K562 (cell line): Measurements from ENCODE around the gene KLHL15. TPM values are rescaled to one million over a fixed set of nuclear protein-coding genes. Genes with fewer than 3 reads are reported as not detected.
"Not testable (repeated sequence)": the region's sequence is repeated elsewhere in the genome, so short reads cannot be mapped to it uniquely, and the experiment has no call there.

Experiments used
- ATAC-seq: fragments of 200-7000 bp; cut with Tn5 transposase; 3 replicates; pipeline ENCODE4 v1.9.1; 2020; ENCODE audit warnings: moderate library complexity
- BruUV-seq: library from RNA; stranded (reverse); fragments of 400-500 nt; replicated peaks from 2 replicates; lab custom pipeline; 2021; lab: Mats Ljungman, UMichigan
- CTCF ChIA-PET: fragments of 300-600 bp; formaldehyde crosslinking; extraction: SDS; loops from one replicate; lab custom pipeline; 2021; ENCODE audit warnings: low intra/inter-chr PET ratio; lab: Yijun Ruan, JAX
- POLR2A ChIA-PET: fragments of 300-600, 350-650 bp; sonication (Branson Sonifier 250); formaldehyde crosslinking; extraction: SDS; loops from one replicate; lab custom pipeline; 2021; ENCODE audit warnings: antibody characterized with exemption, inconsistent platforms; lab: Yijun Ruan, JAX
- DNase-seq, 4 experiments: peaks; one replicate each; pipeline versions ENCODE4 v3.0.0 to v3.0.0-alpha.2; 2011 to 2018; ENCODE audit warnings: low spot score in 3 of 4, mixed read lengths in 3 of 4; ENCODE audit errors: extremely low read depth in 1 of 4
- FAIRE-seq: peaks from 2 replicates; lab custom pipeline; 2011; peaks lifted over from hg19 to GRCh38; lab: Jason Lieb, UNC
- H2AFZ ChIP-seq: 2 replicates; pipeline ENCODE4 v1.6.0; 2011; ENCODE audit warnings: low read depth, low read length, control low read depth, inconsistent platforms
- H3K27ac ChIP-seq: fragments of 200-600 bp; 3 replicates; pipeline ENCODE4 v1.8.0; 2011; ENCODE audit warnings: low read depth, mild to moderate bottlenecking, control low read depth, inconsistent platforms, low read length, moderate library complexity, mixed read lengths; ENCODE audit errors: extremely low read depth
- H3K27me3 ChIP-seq, 2 experiments: fragments of 300-600 bp in 1 of 2; 2 replicates in 1 of 2; 3 replicates in 1 of 2; pipeline versions ENCODE4 v1.6.0 to v1.8.0; 2011; ENCODE audit warnings: inconsistent platforms in 2 of 2, low read length in 2 of 2, mild to moderate bottlenecking in 1 of 2, mixed read lengths in 1 of 2, moderate library complexity in 1 of 2; ENCODE audit not compliant: control insufficient read depth in 2 of 2, insufficient read depth in 2 of 2
- H3K36me3 ChIP-seq: fragments of 300-600 bp; 3 replicates; pipeline ENCODE4 v1.8.0; 2011; ENCODE audit warnings: mild to moderate bottlenecking, low read length, inconsistent platforms; ENCODE audit not compliant: control insufficient read depth, insufficient read depth
- H3K4me1 ChIP-seq, 2 experiments: fragments of 200-600 bp in 1 of 2; replicated peaks in 1 of 2; 2 replicates in 1 of 2; 3 replicates in 1 of 2; pipeline versions ENCODE4 v1.5.1 to v1.8.0; 2011; ENCODE audit warnings: inconsistent platforms in 2 of 2, low read length in 2 of 2, mild to moderate bottlenecking in 1 of 2, mixed read lengths in 1 of 2, moderate library complexity in 1 of 2; ENCODE audit not compliant: control insufficient read depth in 2 of 2, insufficient read depth in 2 of 2
- H3K4me2 ChIP-seq: 2 replicates; pipeline ENCODE4 v1.6.1; 2011; ENCODE audit warnings: low read length, control low read depth, inconsistent platforms, mixed read lengths; ENCODE audit not compliant: insufficient read depth
- H3K4me3 ChIP-seq: fragments of 200-600 bp; sonication (generic), shearing (Covaris generic); 2 replicates; pipeline ENCODE4 v1.5.1; 2016; ENCODE audit warnings: control low read depth, inconsistent platforms
- H3K79me2 ChIP-seq: fragments of 200-600 bp; 3 replicates; pipeline ENCODE4 v1.8.0; 2011; ENCODE audit warnings: low read length, inconsistent platforms; ENCODE audit not compliant: control insufficient read depth, insufficient read depth
- H3K9ac ChIP-seq, 2 experiments: 2 replicates each; pipeline versions ENCODE4 v1.6.0 to v1.6.1; 2011; ENCODE audit warnings: low read depth in 2 of 2, low read length in 2 of 2, control low read depth in 1 of 2, inconsistent platforms in 1 of 2, mild to moderate bottlenecking in 1 of 2, mixed read lengths in 1 of 2; ENCODE audit not compliant: insufficient read depth in 1 of 2
- H3K9me1 ChIP-seq: one replicate; pipeline ENCODE4 v1.6.0; 2011; ENCODE audit warnings: inconsistent platforms, mild to moderate bottlenecking, low read length, moderate library complexity; ENCODE audit not compliant: control insufficient read depth, insufficient read depth
- H3K9me3 ChIP-seq: replicated peaks from 2 replicates; pipeline ENCODE4 v1.5.1; 2011; ENCODE audit warnings: low read depth, low read length, inconsistent platforms; ENCODE audit not compliant: control insufficient read depth, insufficient read depth
- H4K20me1 ChIP-seq: replicated peaks from 2 replicates; pipeline ENCODE4 v1.6.1; 2011; ENCODE audit warnings: low read length, inconsistent platforms, mixed read lengths; ENCODE audit not compliant: control insufficient read depth, insufficient read depth
- ZBTB33 ChIP-seq: sonication (generic); formaldehyde crosslinking; IDR thresholded peaks from 2 replicates; pipeline ENCODE4 v1.8.1; 2023; ENCODE audit warnings: mild to moderate bottlenecking, missing genetic modification reagents
- WGBS: fragments of 100-300 bp; shearing (Covaris generic); methylation state at CpG from one replicate; pipeline ENCODE4 v1.1.6; 2016; ENCODE audit warnings: low coverage, mixed read lengths; ENCODE audit not compliant: insufficient coverage; ENCODE audit errors: missing lambda C conversion rate; 5-methylcytosine and 5-hydroxymethylcytosine counted together
- in situ Hi-C: fragments of 300-500 bp; cut with MboI; formaldehyde crosslinking; loops from 4 replicates; pipeline ENCODE4 v1.15.0; 2018; ENCODE audit warnings: inconsistent platforms, mixed read lengths
- intact Hi-C: fragments of 100-400 bp; cut with micrococcal nuclease; formaldehyde crosslinking; loops from 2 replicates; pipeline ENCODE4 v1.14.2; 2022
- polyA plus RNA-seq, 8 experiments: library from polyadenylated mRNA; depleted of rRNA in 4 of 8; stranded (reverse) in 5 of 8; unstranded in 3 of 8; fragments of >200 nt; fragmentation: Nextera tagmentation in 2 of 8; fragmentation: Illumina TruSeq in 1 of 8; extraction: Ambion mirVana in 2 of 8; extraction: Trizol in 1 of 8; gene quantifications; 2 replicates each; pipeline versions ENCODE4 v1.2.1 to v1.2.3, GENCODE V29; 2011 to 2014; ENCODE audit warnings: inconsistent platforms in 1 of 8, missing spikeins in 1 of 8
- total RNA-seq, 7 experiments: library from RNA; depleted of rRNA in 6 of 7; stranded (reverse); fragments of >200 nt in 6 of 7; fragmentation: Illumina TruSeq in 2 of 7; extraction: Trizol in 2 of 7; gene quantifications; 2 replicates each; pipeline versions ENCODE4 v1.2.1 to v1.2.3, GENCODE V29; 2011 to 2021; ENCODE audit warnings: low replicate concordance in 1 of 7

Gene KLHL15
- total and polyA plus RNA-seq, 9 of the 15 experiments (the other 6 are each of a cell fraction or from before 2014, with no cell fraction given), result 3.0 to 12.4 (median 7.6) TPM

DNA sequence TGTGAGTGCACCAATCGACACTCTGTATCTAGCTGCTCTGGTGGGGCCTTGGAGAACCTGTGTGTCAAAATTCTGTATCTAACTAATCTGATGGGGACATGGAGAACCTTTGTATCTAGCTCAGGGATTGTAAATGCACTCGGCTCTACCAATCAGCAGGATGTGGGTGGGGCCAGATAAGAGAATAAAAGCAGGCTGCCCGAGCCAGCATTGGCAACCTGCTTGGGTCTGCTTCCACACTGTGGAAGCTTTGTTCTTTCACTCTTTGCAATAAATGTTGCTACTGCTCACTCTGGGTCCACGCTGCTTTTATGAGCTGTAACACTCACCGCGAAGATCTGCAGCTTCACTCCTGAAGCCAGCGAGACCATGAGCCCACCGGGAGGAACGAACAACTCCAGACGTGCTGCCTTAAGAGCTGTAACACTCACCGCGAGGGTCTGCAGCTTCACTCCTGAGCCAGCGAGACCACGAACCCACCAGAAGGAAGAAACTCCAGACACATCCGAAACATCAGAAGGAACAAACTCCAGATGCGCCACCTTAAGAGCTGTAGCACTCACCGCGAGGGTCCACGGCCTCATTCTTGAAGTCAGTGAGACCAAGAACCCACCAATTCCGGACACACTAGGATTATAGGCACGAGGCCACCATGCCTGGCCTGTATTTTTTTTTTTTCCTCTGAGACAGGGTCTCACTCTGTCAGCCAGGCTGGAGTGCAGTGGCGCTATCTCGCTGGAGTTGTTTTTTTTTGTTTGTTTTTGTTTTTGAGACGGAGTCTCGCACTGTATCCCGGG is 23.7 kb upstream of the KLHL15 start:
- H3K27ac ChIP-seq, H3K4me2 ChIP-seq, H4K20me1 ChIP-seq, FAIRE-seq, H3K9me1 ChIP-seq, H2AFZ ChIP-seq, H3K4me1 ChIP-seq, H3K27me3 ChIP-seq, H3K9ac ChIP-seq, BruUV-seq, POLR2A ChIA-PET, ATAC-seq, DNase-seq, CTCF ChIA-PET, H3K4me3 ChIP-seq, H3K79me2 ChIP-seq, H3K9me3 ChIP-seq, H3K36me3 ChIP-seq: not testable (repeated sequence)
- peak; percentile 64 for TF ChIP-seq ZBTB33 (CRISPR knock-in tag)
- intact Hi-C loops (loop anchor here (10.0 kb wide), 1 partner anchor 356 kb away; no protein-coding TSS in a partner anchor), in situ Hi-C loops (loop anchor here (10.0 kb wide), 1 partner anchor 356 kb away; no protein-coding TSS in a partner anchor)
- 51% methylated on average over 9 of the region's 26 CpGs for WGBS

GRCh38 chrX:24049643-24050042 is 22.7 kb upstream of the KLHL15 start:
- H3K27me3 ChIP-seq, POLR2A ChIA-PET, H3K4me3 ChIP-seq, FAIRE-seq, CTCF ChIA-PET, BruUV-seq, ATAC-seq, H2AFZ ChIP-seq, H3K9me1 ChIP-seq, H3K27ac ChIP-seq, H3K79me2 ChIP-seq, DNase-seq, H4K20me1 ChIP-seq, H3K9ac ChIP-seq, H3K9me3 ChIP-seq, H3K4me1 ChIP-seq, H3K4me2 ChIP-seq, H3K36me3 ChIP-seq: not testable (repeated sequence)
- no CpG with 5 or more reads among the region's 24 CpGs for WGBS
- intact Hi-C loops (loop anchor here (10.0 kb wide), 1 partner anchor 355 kb away; no protein-coding TSS in a partner anchor), in situ Hi-C loops (loop anchor here (10.0 kb wide), 1 partner anchor 355 kb away; no protein-coding TSS in a partner anchor)
